Colonic mucosa (tissue), 4 donors: ENCODE measurements around the gene NFILZ. TPM values are rescaled to one million over a fixed set of nuclear protein-coding genes. Genes with fewer than 3 reads are reported as not detected.

ENCODE experiments used
- DNase-seq: peaks from one replicate; pipeline ENCODE4 v3.0.0-alpha.2; 2020
- H3K27ac ChIP-seq: fragments of 200-600 bp; one replicate; pipeline ENCODE4 v1.8.0; 2021
- H3K27me3 ChIP-seq: fragments of 200-600 bp; one replicate; pipeline ENCODE4 v1.8.0; 2021
- H3K36me3 ChIP-seq: fragments of 200-600 bp; one replicate; pipeline ENCODE4 v1.8.0; 2021
- H3K4me1 ChIP-seq: fragments of 200-600 bp; one replicate; pipeline ENCODE4 v1.8.0; 2021; ENCODE audit warnings: mild to moderate bottlenecking
- H3K4me3 ChIP-seq: fragments of 200-600 bp; one replicate; pipeline ENCODE4 v1.8.0; 2021
- H3K9ac ChIP-seq, 2 donors: one replicate each; pipeline ENCODE4 v1.7.0; 2013; ENCODE audit warnings: control low read depth in 2 of 2, low read depth in 2 of 2, low read length in 2 of 2
- H3K9me3 ChIP-seq: fragments of 200-600 bp; one replicate; pipeline ENCODE4 v1.8.0; 2021
- CTCF ChIP-seq: fragments of 200-600 bp; IDR thresholded peaks from one replicate; pipeline ENCODE4 v1.8.0; 2022; ENCODE audit warnings: antibody characterized with exemption, mild to moderate bottlenecking
- intact Hi-C: fragments of 100-400 bp; cut with DNase I; formaldehyde crosslinking; loops from one replicate; pipeline ENCODE4 v1.14.1; 2022
- total RNA-seq, 2 donors: library from RNA; stranded (reverse); fragmentation: NEBNext Ultra II Directional in 1 of 2; extraction: Animal tissue kit (Norgen Biotek cat#: 25700) in 1 of 2; gene quantifications; one replicate each; pipeline ENCODE4 v1.2.1, GENCODE V29; 2021
- donor health status: healthy.
- donor health status: DM: no; HTN: no; CAD: no.
- donor health status: DM: no; HTN: no; CAD: no.

Gene NFILZ
- total RNA-seq, 2 donors from 2014 or later = not detected

GRCh38 chr19:8640402-8641004 lies 10.1 kb downstream of the NFILZ start:
- no peaks in the 10 kb centered on the region for H3K9me3 ChIP-seq
- H3K27me3 ChIP-seq = no peaks in the 10 kb centered on the region
- no peak overlapping the region for H3K4me3 ChIP-seq
- H3K27ac ChIP-seq = peak overlapping the region; percentile 17
- no peak for DNase-seq
- no peaks in the 10 kb centered on the region for H3K4me1 ChIP-seq
- TF ChIP-seq CTCF = no peak
- no peak overlapping the region for H3K9ac ChIP-seq
- no peaks in the 10 kb centered on the region for H3K36me3 ChIP-seq
- intact Hi-C loops = loop anchor here (10.0 kb wide), 1 partner anchor 56 kb away; no protein-coding TSS in a partner anchor

- TF ChIP-seq CTCF = no peak
- H3K9ac ChIP-seq = no peak overlapping the region
- no peak for DNase-seq
- no peak overlapping the region for H3K4me3 ChIP-seq
- no peaks in the 10 kb centered on the region for H3K27me3 ChIP-seq
- H3K9me3 ChIP-seq = no peaks in the 10 kb centered on the region
- no peaks in the 10 kb centered on the region for H3K4me1 ChIP-seq
- intact Hi-C loops = loop anchor here (10.0 kb wide), 1 partner anchor 57 kb away; no protein-coding TSS in a partner anchor
- H3K27ac ChIP-seq = no peak overlapping the region
- no peaks in the 10 kb centered on the region for H3K36me3 ChIP-seq
Observed at GRCh38 chr19:8641221-8641907, 10.9 kb downstream of the NFILZ start.

- no peak overlapping the region for H3K9ac ChIP-seq
- H3K4me3 ChIP-seq = no peak overlapping the region
- DNase-seq = no peak
- H3K27me3 ChIP-seq = no peaks in the 10 kb centered on the region
- TF ChIP-seq CTCF = peak; percentile 44
- no peak overlapping the region for H3K27ac ChIP-seq
- no peaks in the 10 kb centered on the region for H3K36me3 ChIP-seq
- H3K9me3 ChIP-seq = no peaks in the 10 kb centered on the region
- intact Hi-C loops = loop anchor here (10.0 kb wide), 1 partner anchor 57 kb away; no protein-coding TSS in a partner anchor
- no peaks in the 10 kb centered on the region for H3K4me1 ChIP-seq
Observed at GRCh38 chr19:8641908-8642547, 11.6 kb downstream of the NFILZ start.

GRCh38 chr19:8642561-8642960 lies 12.1 kb downstream of the NFILZ start:
- intact Hi-C loops = loop anchor here (10.0 kb wide), 1 partner anchor 58 kb away; no protein-coding TSS in a partner anchor
- Histone ChIP-seq H3K27ac (no peak overlapping the region), H3K9me3 (no peaks in the 10 kb centered on the region), H3K27me3 (no peaks in the 10 kb centered on the region), H3K4me3 (no peak overlapping the region), H3K36me3 (no peaks in the 10 kb centered on the region), H3K4me1 (no peaks in the 10 kb centered on the region), H3K9ac (no peak overlapping the region)
- no peak for TF ChIP-seq CTCF
- DNase-seq = no peak

- Histone ChIP-seq H3K36me3 (no peaks in the 10 kb centered on the region), H3K27me3 (no peaks in the 10 kb centered on the region), H3K4me3 (no peak overlapping the region), H3K9me3 (no peaks in the 10 kb centered on the region), H3K9ac (no peak overlapping the region), H3K27ac (no peak overlapping the region), H3K4me1 (no peaks in the 10 kb centered on the region)
- DNase-seq = no peak
- TF ChIP-seq CTCF = no peak
- intact Hi-C loops = loop anchor here (10.0 kb wide), 1 partner anchor 59 kb away; no protein-coding TSS in a partner anchor
Observed at GRCh38 chr19:8643860-8644653, 13.6 kb downstream of the NFILZ start.
